ENCODE results near the gene GMPPA.

The GMPPA gene

DNA sequence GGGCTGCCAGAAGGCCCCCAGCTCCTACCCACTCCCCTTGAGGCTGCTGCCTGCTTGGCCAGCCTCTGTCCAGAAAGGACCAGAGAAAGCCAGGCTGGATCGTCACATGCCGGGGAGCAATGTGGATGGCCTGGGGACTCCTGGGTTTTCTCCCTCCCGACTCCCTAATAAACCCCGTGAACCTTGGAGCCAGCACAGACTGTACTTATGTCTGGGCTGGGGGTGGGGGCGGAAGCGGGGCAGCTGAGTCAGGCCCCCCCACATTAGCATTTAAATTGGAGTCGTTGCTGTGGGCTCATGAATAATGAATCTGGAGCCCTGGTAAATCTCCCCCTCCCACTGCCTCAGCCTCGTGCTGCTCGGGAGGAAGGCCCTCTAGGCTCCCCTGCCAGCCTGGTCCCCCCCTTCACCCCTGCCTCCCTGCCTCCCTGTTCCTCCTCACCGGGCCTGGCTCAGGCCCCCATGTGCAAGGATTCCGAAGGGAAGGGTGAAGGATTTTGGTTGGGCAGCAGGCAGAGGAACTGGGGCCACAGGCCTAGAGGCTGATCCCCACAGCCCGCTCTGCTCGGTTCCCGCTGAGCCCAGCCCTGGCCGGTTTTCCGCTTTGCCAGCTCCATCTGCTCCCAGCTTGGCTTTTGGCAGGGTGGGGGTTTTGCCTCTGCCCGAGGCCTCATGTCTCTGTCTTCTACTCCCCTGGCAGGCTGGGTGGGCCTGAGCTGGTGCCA, 8.3 kb downstream of the GMPPA start:
- Histone ChIP-seq H3K4me3 (ENCODE audit: extremely low read depth, insufficient read depth, low read length, poor library complexity, severe bottlenecking) (no peak overlapping the region), H3K4me1 (ENCODE audit: control insufficient read depth, insufficient read depth, low read length, poor library complexity, severe bottlenecking) (peaks cover 24% of the 10 kb centered on the region), H3K36me3 (ENCODE audit: control insufficient read depth, insufficient read depth, low read length) (peaks cover 11% of the 10 kb centered on the region), H3K9me3 (ENCODE audit: control insufficient read depth, low read length) (peaks cover 5% of the 10 kb centered on the region), H3K27ac (ENCODE audit: low read depth, low read length, severe bottlenecking) (peak overlapping the region; percentile 23)
- WGBS, 2 experiments (ENCODE audit: insufficient coverage in 2 of 2): 31 to 40% methylated on average over 9 to 10 of the region's 17 CpGs

DNA sequence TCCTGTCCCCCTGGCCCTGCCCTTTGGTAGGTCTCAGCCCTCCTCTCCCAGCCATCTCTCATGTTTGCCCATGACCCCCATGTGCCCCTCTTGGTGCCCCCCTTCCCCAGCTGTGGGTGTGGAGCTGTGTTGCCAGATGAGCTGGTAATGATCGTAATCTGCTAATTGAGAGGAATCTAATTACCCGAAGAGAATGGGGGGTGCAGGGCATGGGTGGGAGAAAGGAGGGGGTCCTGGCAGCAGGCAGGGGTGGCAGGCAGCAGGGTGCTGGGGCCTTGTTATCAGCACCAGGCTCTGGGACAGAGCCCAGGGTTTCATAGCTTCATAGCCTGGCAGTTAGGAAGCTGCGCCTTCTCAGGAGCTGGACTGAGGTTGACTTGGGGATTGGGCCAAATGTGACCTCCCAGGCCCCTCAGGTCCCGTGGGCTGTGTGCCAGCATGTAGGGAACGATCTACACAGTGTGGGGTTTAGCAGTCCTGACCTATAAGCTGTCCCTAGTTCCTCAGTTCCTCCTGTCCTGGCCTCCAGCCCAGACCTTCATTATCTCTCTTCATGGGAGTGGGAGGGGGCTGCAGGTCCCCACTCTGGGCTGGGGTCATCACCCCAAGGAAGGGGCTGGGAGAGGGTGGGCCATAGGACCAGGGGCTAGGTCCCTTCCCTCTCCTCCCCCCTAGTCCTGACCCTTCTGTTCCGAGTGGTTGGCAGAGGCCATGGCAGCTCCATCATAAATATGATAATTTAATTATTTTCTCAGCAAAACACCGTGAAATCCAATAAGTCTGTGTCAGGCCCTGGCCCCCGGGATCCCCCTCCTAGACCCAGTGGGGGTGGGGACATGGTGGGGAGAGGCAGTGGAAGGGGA, 9.1 kb downstream of the GMPPA start:
- H3K4me1 ChIP-seq (ENCODE audit: control insufficient read depth, insufficient read depth, low read length, poor library complexity, severe bottlenecking): peaks cover 24% of the 10 kb centered on the region
- WGBS, 2 experiments (ENCODE audit: insufficient coverage in 2 of 2): 68 to 84% methylated on average over 4 to 5 of the region's 8 CpGs
- H3K36me3 ChIP-seq (ENCODE audit: control insufficient read depth, insufficient read depth, low read length): peaks cover 11% of the 10 kb centered on the region
- no peak overlapping the region for H3K4me3 ChIP-seq (ENCODE audit: extremely low read depth, insufficient read depth, low read length, poor library complexity, severe bottlenecking)
- peaks cover 5% of the 10 kb centered on the region for H3K9me3 ChIP-seq (ENCODE audit: control insufficient read depth, low read length)
- H3K27ac ChIP-seq (ENCODE audit: low read depth, low read length, severe bottlenecking): no peak overlapping the region

DNA sequence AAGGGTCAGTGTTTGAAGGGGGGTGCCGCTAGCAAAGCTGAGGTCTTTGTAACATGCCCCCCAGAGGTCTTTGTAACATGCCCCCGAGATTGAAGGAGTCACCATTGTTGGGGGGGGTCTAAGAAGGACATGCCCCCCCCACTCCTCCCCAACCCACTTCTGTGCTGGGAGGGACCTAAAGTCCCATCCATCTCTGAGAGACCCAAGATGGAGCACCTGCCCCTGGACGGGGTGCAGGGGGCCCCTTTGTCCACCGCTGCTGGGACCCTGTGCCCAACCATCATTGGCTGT, 9.7 kb downstream of the GMPPA start:
- Histone ChIP-seq H3K9me3 (ENCODE audit: control insufficient read depth, low read length) (peaks cover 5% of the 10 kb centered on the region), H3K27ac (ENCODE audit: low read depth, low read length, severe bottlenecking) (no peak overlapping the region), H3K36me3 (ENCODE audit: control insufficient read depth, insufficient read depth, low read length) (peaks cover 11% of the 10 kb centered on the region), H3K4me1 (ENCODE audit: control insufficient read depth, insufficient read depth, low read length, poor library complexity, severe bottlenecking) (peaks cover 30% of the 10 kb centered on the region), H3K4me3 (ENCODE audit: extremely low read depth, insufficient read depth, low read length, poor library complexity, severe bottlenecking) (no peak overlapping the region)
- no CpG with 5 or more reads among the region's 4 CpGs for WGBS, 2 experiments (ENCODE audit: insufficient coverage in 2 of 2)

DNA sequence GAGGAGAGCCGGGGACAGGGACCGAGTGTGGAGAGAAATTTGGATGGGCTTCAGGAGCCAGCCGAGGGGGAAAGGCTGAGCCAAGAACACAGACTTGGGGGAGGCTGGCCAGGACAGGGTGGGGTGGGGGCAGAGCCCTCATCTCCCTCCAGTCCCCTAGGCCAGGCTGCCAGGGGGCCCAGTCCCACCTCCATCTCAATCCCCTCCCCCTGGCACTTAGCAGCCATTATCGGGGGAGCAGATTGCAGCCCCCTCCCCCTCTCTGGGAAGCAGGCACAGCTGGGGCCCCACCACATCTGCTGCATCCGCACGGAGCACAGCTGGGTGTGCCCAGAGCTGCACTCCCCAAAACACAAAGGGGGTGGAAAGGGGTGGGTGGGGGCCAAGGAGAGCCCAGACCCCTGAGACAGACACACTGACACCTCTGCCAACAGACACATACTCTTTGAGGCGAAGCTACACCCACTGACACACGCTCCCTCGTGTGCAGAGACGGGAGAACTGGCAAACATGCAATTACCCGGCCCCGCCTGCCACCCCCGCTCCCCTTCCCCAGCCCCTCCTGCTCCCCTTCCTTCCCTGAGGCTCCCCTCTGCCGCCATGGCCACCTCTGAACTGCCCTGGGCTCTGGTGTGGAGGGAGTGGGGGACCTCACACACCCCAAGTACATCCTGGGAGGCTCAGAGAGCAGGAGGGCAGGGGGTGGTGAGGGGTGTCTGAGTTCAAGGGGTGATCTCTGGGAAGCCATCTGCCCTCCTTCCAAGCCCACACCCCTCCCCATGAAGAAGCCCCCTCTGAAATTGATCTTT, 10.5 kb downstream of the GMPPA start:
- Histone ChIP-seq H3K27ac (ENCODE audit: low read depth, low read length, severe bottlenecking) (no peak overlapping the region), H3K9me3 (ENCODE audit: control insufficient read depth, low read length) (peaks cover 5% of the 10 kb centered on the region), H3K4me3 (ENCODE audit: extremely low read depth, insufficient read depth, low read length, poor library complexity, severe bottlenecking) (no peak overlapping the region), H3K4me1 (ENCODE audit: control insufficient read depth, insufficient read depth, low read length, poor library complexity, severe bottlenecking) (peaks cover 37% of the 10 kb centered on the region), H3K36me3 (ENCODE audit: control insufficient read depth, insufficient read depth, low read length) (peaks cover 11% of the 10 kb centered on the region)
- 33% methylated on average over 1 of the region's 14 CpGs; no CpG with 5 or more reads in 1 of the 2 experiments for WGBS, 2 experiments (ENCODE audit: insufficient coverage in 2 of 2)

DNA sequence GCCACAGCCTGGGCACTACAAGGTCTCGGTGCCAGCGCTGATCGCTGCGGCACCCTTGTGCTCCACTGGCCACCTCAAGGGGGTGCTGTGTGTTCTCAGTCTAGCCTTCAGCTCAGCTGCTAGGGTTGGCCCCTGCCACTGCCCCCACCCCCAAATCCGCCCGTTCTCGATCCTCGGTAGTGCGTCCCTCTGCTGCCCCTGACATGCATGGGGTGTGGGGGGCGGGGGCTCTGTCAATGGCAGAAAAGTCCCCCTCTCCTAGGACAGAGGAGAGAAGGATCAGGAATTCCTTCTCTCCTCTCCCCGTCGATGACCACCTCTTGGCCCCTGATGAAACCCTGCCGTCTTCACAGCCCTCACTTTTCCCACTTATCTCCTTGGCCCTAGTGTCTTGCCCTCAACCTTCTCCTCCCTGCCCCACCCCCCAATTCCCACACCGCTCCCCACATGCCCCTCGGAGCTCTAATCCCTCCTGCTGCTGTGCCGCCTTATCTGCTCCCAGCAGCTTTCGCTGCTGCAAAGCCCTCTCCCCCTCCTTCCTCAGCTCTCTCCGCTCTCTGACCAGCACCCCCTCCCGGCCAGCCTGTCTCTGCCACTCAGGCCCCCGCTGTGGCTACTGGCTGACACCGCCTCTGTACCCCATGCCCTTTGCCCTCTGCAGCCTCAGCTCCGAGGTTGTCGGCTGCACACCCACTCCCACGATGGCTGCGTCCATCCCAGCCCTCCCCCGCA, 11.3 kb downstream of the GMPPA start:
- Histone ChIP-seq H3K4me3 (ENCODE audit: extremely low read depth, insufficient read depth, low read length, poor library complexity, severe bottlenecking) (peak overlapping the region; percentile 20), H3K27ac (ENCODE audit: low read depth, low read length, severe bottlenecking) (peak overlapping the region; percentile 43), H3K9me3 (ENCODE audit: control insufficient read depth, low read length) (peaks cover 5% of the 10 kb centered on the region), H3K4me1 (ENCODE audit: control insufficient read depth, insufficient read depth, low read length, poor library complexity, severe bottlenecking) (peaks cover 42% of the 10 kb centered on the region), H3K36me3 (ENCODE audit: control insufficient read depth, insufficient read depth, low read length) (peaks cover 11% of the 10 kb centered on the region)
- WGBS, 2 experiments (ENCODE audit: insufficient coverage in 2 of 2): 4 to 6% methylated on average over 16 to 20 of the region's 26 CpGs

DNA sequence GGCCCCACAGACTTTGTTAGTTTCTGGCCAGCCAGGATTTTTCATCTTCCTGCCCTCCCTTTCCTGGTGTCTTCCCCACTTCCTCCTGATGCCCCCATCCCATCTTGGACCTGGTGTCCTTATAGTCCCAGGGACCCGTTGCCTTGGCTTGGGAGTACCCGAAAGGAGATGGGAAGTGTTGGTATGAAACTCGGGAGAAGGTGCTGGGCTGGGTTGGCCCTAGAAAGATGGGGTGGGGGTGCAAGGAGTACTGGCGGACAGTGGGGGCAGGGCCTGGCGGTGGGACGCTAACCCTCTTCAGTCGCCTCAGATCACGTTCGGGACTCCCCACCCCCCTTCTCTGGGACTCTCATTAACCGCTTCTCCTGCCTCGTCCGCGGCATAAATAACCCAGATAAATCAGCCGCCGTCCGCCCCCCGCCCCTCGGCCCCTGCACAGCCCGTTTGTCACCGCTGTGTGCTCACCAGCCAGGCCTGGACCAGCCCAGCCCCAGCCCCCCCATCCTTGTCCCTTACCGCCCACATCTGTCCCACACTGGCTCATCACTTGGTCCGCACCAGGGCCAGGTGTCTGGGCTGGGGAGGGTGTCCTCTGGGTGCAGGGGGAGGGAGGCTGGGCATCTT, 11.9 kb downstream of the GMPPA start:
- H3K36me3 ChIP-seq (ENCODE audit: control insufficient read depth, insufficient read depth, low read length): peaks cover 10% of the 10 kb centered on the region
- peaks cover 5% of the 10 kb centered on the region for H3K9me3 ChIP-seq (ENCODE audit: control insufficient read depth, low read length)
- 62 to 75% methylated on average over 8 to 14 of the region's 22 CpGs for WGBS, 2 experiments (ENCODE audit: insufficient coverage in 2 of 2)
- H3K4me1 ChIP-seq (ENCODE audit: control insufficient read depth, insufficient read depth, low read length, poor library complexity, severe bottlenecking): peaks cover 42% of the 10 kb centered on the region
- H3K4me3 ChIP-seq (ENCODE audit: extremely low read depth, insufficient read depth, low read length, poor library complexity, severe bottlenecking): no peak overlapping the region
- H3K27ac ChIP-seq (ENCODE audit: low read depth, low read length, severe bottlenecking): no peak overlapping the region

DNA sequence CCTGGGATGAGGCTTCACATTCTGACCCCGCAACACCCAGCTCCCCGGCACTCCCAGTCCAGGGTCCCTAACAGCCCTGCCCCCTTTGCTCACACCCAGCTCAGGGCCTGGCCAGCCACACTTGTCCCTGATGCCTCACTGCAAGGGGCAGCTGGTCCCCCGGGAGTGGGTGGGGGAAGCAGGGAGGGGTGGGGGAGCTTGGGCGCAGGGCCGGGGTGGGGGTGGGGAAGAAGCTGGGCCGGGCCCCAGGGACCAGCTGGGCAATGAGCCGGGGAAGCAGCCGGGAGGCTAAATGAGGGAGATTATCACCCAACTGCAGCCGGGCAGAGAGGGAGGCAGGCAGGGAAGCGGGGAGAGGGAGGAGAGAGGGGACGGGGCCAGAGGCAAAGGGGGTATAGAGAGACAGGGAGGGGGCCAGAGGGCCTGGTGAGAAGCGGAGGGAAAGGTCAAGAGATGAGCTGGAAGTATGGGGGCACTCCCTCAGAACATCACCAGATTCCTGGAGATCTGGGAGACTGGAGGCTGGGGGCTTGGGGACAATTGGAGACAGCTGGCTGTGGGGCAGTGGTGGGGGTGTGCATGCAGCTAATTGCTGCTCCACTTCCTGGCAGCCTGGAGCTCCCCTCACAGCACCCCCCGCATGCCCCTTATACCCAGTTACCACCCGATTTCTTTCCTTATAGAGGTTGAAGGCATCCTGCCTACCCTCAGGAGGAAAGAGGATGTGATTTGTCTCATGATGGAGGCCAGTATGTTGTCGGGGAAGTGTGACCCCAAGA, 13.0 kb downstream of the GMPPA start:
- Histone ChIP-seq H3K27ac (ENCODE audit: low read depth, low read length, severe bottlenecking) (no peak overlapping the region), H3K4me3 (ENCODE audit: extremely low read depth, insufficient read depth, low read length, poor library complexity, severe bottlenecking) (no peak overlapping the region), H3K4me1 (ENCODE audit: control insufficient read depth, insufficient read depth, low read length, poor library complexity, severe bottlenecking) (peaks cover 38% of the 10 kb centered on the region), H3K9me3 (ENCODE audit: control insufficient read depth, low read length) (peaks cover 5% of the 10 kb centered on the region), H3K36me3 (ENCODE audit: control insufficient read depth, insufficient read depth, low read length) (peaks cover 4% of the 10 kb centered on the region)
- whole genome bisulfite sequencing, 2 experiments (ENCODE audit: insufficient coverage in 2 of 2): 65 to 83% methylated on average over 7 to 8 of the region's 15 CpGs

DNA sequence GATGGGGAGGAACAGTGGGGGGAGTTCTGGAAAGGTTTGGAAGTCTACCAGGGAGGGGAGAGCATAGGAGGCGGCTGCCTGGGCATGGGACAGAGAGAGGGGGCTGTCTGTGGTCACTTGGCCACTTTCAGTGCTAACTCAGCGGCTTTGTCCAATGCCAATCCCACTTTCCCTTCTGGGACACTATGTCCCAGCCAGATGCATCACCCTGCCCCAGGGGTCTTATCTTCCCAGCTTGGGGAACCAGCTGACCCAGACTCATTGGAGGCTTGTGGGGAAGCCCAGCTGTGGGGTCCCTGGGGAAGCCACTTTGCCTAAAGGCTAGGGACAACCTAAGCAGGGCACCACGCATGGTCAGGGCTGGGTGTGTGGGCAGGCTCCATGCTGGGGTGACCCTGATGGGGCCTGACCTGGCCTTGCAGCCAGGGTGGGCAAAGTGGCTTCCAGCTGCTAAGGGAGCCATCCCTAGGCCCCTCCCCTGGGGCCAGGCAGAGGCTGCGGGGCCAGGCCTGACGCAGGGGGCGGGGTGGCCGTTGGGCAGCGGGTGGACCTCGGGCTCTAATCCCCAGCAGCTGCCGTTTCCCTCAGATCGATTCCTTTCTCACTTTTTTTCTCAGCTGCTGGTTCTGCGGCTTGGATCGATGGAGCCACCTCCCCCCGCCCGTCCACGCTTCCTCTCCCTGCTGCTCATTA, 14.0 kb downstream of the GMPPA start:
- Histone ChIP-seq H3K9me3 (ENCODE audit: control insufficient read depth, low read length) (peaks cover 5% of the 10 kb centered on the region), H3K27ac (ENCODE audit: low read depth, low read length, severe bottlenecking) (no peak overlapping the region), H3K4me3 (ENCODE audit: extremely low read depth, insufficient read depth, low read length, poor library complexity, severe bottlenecking) (no peak overlapping the region), H3K4me1 (ENCODE audit: control insufficient read depth, insufficient read depth, low read length, poor library complexity, severe bottlenecking) (peaks cover 38% of the 10 kb centered on the region), H3K36me3 (ENCODE audit: control insufficient read depth, insufficient read depth, low read length) (no peaks in the 10 kb centered on the region)
- 25 to 37% methylated on average over 12 to 15 of the region's 16 CpGs for WGBS, 2 experiments (ENCODE audit: insufficient coverage in 2 of 2)

DNA sequence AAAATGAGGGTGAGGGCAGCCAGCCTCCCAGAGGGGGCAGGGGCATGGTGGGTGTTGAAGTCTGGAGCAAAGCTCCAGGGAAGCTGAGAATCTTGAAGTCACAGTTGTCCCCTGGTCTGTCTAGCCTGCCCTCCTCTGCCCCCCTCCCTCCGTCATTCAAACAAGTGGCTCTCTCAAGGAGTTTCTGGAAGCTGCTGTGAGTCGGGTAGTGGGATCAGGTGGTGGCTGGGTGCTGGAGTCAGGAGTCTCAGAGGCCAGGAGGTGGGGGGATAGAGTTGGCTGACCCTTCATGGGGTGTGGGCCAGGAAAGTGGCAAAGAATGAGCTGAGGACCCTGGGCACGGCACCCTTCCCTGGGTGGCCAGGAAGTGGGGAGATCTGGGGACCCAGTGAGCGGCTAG, 15.1 kb downstream of the GMPPA start:
- Histone ChIP-seq H3K36me3 (ENCODE audit: control insufficient read depth, insufficient read depth, low read length) (no peaks in the 10 kb centered on the region), H3K9me3 (ENCODE audit: control insufficient read depth, low read length) (peaks cover 5% of the 10 kb centered on the region), H3K27ac (ENCODE audit: low read depth, low read length, severe bottlenecking) (no peak overlapping the region), H3K4me3 (ENCODE audit: extremely low read depth, insufficient read depth, low read length, poor library complexity, severe bottlenecking) (no peak overlapping the region), H3K4me1 (ENCODE audit: control insufficient read depth, insufficient read depth, low read length, poor library complexity, severe bottlenecking) (peaks cover 37% of the 10 kb centered on the region)
- WGBS, 2 experiments (ENCODE audit: insufficient coverage in 2 of 2): 30 to 44% methylated on average over 2 to 3 of the region's 4 CpGs
